IMR-90 (cell line): Measurements from ENCODE around the gene SCFD2. TPM values are rescaled to one million over a fixed set of nuclear protein-coding genes. Genes with fewer than 3 reads are reported as not detected.

ENCODE experiments used
- ATAC-seq: fragments of 200-7000 bp; cut with Tn5 transposase; 2 replicates; pipeline ENCODE4 v1.9.1; 2020; ENCODE audit warnings: low read depth, mild to moderate bottlenecking, moderate library complexity
- BruUV-seq: library from RNA; stranded (reverse); fragments of 400-500 nt; replicated peaks from 2 replicates; lab custom pipeline; 2021; lab: Mats Ljungman, UMichigan
- CTCF ChIA-PET: fragments of 300-600 bp; formaldehyde crosslinking; extraction: SDS; loops from one replicate; lab custom pipeline; 2021; ENCODE audit warnings: antibody characterized with exemption; lab: Yijun Ruan, JAX
- POLR2A ChIA-PET: fragments of 300-600 bp; sonication (Branson Sonifier 250); formaldehyde crosslinking; loops from one replicate; lab custom pipeline; 2022; ENCODE audit warnings: antibody characterized with exemption; ENCODE audit not compliant: unreplicated experiment; lab: Charles Lee
- DNase-seq: peaks from one replicate; pipeline ENCODE4 v3.0.0; 2013
- H2AFZ ChIP-seq: replicated peaks from 2 replicates; pipeline ENCODE3; 2013; ENCODE audit warnings: low read length, mild to moderate bottlenecking; ENCODE audit not compliant: poor library complexity
- H2AK5ac ChIP-seq: 2 replicates; pipeline ENCODE4 v1.6.1; 2013; ENCODE audit warnings: low read depth, low read length, inconsistent platforms
- H2AK9ac ChIP-seq: replicated peaks from 2 replicates; pipeline ENCODE3; 2013; ENCODE audit warnings: mild to moderate bottlenecking, low read depth, low read length, moderate library complexity; ENCODE audit not compliant: poor library complexity
- H2BK120ac ChIP-seq: 2 replicates; pipeline ENCODE4 v1.6.1; 2013; ENCODE audit warnings: low read depth, low read length, inconsistent platforms
- H2BK15ac ChIP-seq: 3 replicates; pipeline ENCODE4 v1.6.1; 2013; ENCODE audit warnings: low read depth, low read length, inconsistent platforms
- H2BK20ac ChIP-seq: 2 replicates; pipeline ENCODE4 v1.6.1; 2013; ENCODE audit warnings: low read depth, mild to moderate bottlenecking, inconsistent platforms, low read length, moderate library complexity
- H2BK5ac ChIP-seq: 2 replicates; pipeline ENCODE4 v1.6.1; 2013; ENCODE audit warnings: mild to moderate bottlenecking, low read depth, low read length, inconsistent platforms; ENCODE audit not compliant: poor library complexity, severe bottlenecking
- H3K14ac ChIP-seq: replicated peaks from 2 replicates; pipeline ENCODE4 v1.6.1; 2013; ENCODE audit warnings: low read depth, low read length, inconsistent platforms
- H3K18ac ChIP-seq: 2 replicates; pipeline ENCODE4 v1.6.1; 2013; ENCODE audit warnings: low read depth, low read length, control low read depth
- H3K23ac ChIP-seq: 2 replicates; pipeline ENCODE4 v1.6.1; 2013; ENCODE audit warnings: low read depth, low read length, inconsistent platforms
- H3K27ac ChIP-seq: 2 replicates; pipeline ENCODE4 v1.5.1; 2013; ENCODE audit warnings: mild to moderate bottlenecking, control low read depth, low read length; ENCODE audit not compliant: insufficient read depth
- H3K27me3 ChIP-seq: 2 replicates; pipeline ENCODE4 v1.6.1; 2013; ENCODE audit warnings: low read length; ENCODE audit not compliant: control insufficient read depth, insufficient read depth
- H3K36me3 ChIP-seq: 2 replicates; pipeline ENCODE4 v1.6.1; 2013; ENCODE audit warnings: low read length, mixed read lengths; ENCODE audit not compliant: control insufficient read depth, insufficient read depth
- H3K4ac ChIP-seq: 2 replicates; pipeline ENCODE4 v1.6.1; 2013; ENCODE audit warnings: low read depth, low read length, inconsistent platforms
- H3K4me1 ChIP-seq: 2 replicates; pipeline ENCODE4 v1.6.1; 2013; ENCODE audit warnings: low read length, mixed read lengths; ENCODE audit not compliant: control insufficient read depth, insufficient read depth
- H3K4me2 ChIP-seq: 2 replicates; pipeline ENCODE4 v1.6.1; 2013; ENCODE audit warnings: low read depth, mild to moderate bottlenecking, control low read depth, low read length, moderate library complexity
- H3K4me3 ChIP-seq: 2 replicates; pipeline ENCODE4 v1.5.1; 2013; ENCODE audit warnings: low read depth, mild to moderate bottlenecking, control low read depth, low read length, moderate library complexity; ENCODE audit not compliant: insufficient read depth
- H3K56ac ChIP-seq: 2 replicates; pipeline ENCODE4 v1.6.1; 2013; ENCODE audit warnings: low read length, inconsistent platforms; ENCODE audit not compliant: insufficient read depth; ENCODE audit errors: extremely low read depth
- H3K79me1 ChIP-seq, 2 experiments: 2 replicates each; pipeline ENCODE4 v1.6.1; 2013; ENCODE audit warnings: low read length in 2 of 2, inconsistent platforms in 1 of 2, low read depth in 1 of 2
- H3K9ac ChIP-seq: 2 replicates; pipeline ENCODE4 v1.6.1; 2013; ENCODE audit warnings: low read depth, low read length, control low read depth
- H3K9me1 ChIP-seq: 2 replicates; pipeline ENCODE4 v1.6.1; 2013; ENCODE audit warnings: low read length, inconsistent platforms; ENCODE audit not compliant: insufficient read depth
- H3K9me3 ChIP-seq: 2 replicates; pipeline ENCODE4 v1.6.1; 2013; ENCODE audit warnings: low read length; ENCODE audit not compliant: control insufficient read depth, insufficient read depth
- H4K20me1 ChIP-seq: 2 replicates; pipeline ENCODE4 v1.6.1; 2013; ENCODE audit warnings: low read length, inconsistent platforms; ENCODE audit not compliant: insufficient read depth
- H4K5ac ChIP-seq: 2 replicates; pipeline ENCODE4 v1.6.1; 2013; ENCODE audit warnings: mild to moderate bottlenecking, low read depth, low read length, control low read depth
- H4K8ac ChIP-seq, 2 experiments: 2 replicates each; pipeline ENCODE4 v1.6.1; 2013; ENCODE audit warnings: low read depth in 2 of 2, low read length in 2 of 2, control low read depth in 1 of 2, inconsistent platforms in 1 of 2
- H4K91ac ChIP-seq: 2 replicates; pipeline ENCODE4 v1.6.1; 2013; ENCODE audit warnings: low read depth, low read length, inconsistent platforms; ENCODE audit not compliant: insufficient read depth
- CHD1 ChIP-seq: IDR thresholded peaks from 2 replicates; pipeline ENCODE4 v1.6.1; 2012; ENCODE audit warnings: low read depth, low read length, improper control_type of control experiment
- CTCF ChIP-seq: conservative IDR thresholded peaks from 2 replicates; pipeline ENCODE4 v1.5.1; 2012; ENCODE audit warnings: mild to moderate bottlenecking, low read depth, low read length, improper control_type of control experiment
- FOS ChIP-seq: fragments of 150-350 bp; IDR thresholded peaks from 2 replicates; pipeline ENCODE4 v1.6.1; 2016; ENCODE audit warnings: low read depth, low read length
- MAZ ChIP-seq: IDR thresholded peaks from 2 replicates; pipeline ENCODE4 v1.6.1; 2012; ENCODE audit warnings: low read depth, mild to moderate bottlenecking, low read length, improper control_type of control experiment, moderate library complexity, borderline replicate concordance
- NFE2L2 ChIP-seq: fragments of 150-350 bp; IDR thresholded peaks from 2 replicates; pipeline ENCODE4 v1.6.1; 2016; ENCODE audit warnings: low read depth, mild to moderate bottlenecking, low read length
- POLR2A ChIP-seq: IDR thresholded peaks from 2 replicates; pipeline ENCODE4 v1.6.1; 2012; ENCODE audit warnings: mild to moderate bottlenecking, low read depth, low read length
- RAD21 ChIP-seq: IDR thresholded peaks from 2 replicates; pipeline ENCODE4 v1.6.1; 2012; ENCODE audit warnings: low read length, improper control_type of control experiment
- USF2 ChIP-seq: fragments of 150-350 bp; IDR thresholded peaks from 2 replicates; pipeline ENCODE4 v1.6.1; 2017; ENCODE audit warnings: mild to moderate bottlenecking, antibody characterized with exemption, low read length, low read depth
- WGBS, 2 experiments: methylation state at CpG; one replicate each; pipeline versions ENCODE4 v1.1.5 to v1.1.7; 2013; ENCODE audit warnings: missing lambda C conversion rate in 2 of 2; ENCODE audit not compliant: insufficient read length in 1 of 2; ENCODE audit errors: extremely low coverage in 2 of 2; 5-methylcytosine and 5-hydroxymethylcytosine counted together
- dilution Hi-C: fragments of 300-500 bp; cut with HindIII; formaldehyde crosslinking; loops from one replicate; pipeline ENCODE4 v1.14.3; 2018; ENCODE audit warnings: low sequenced_read_pairs; ENCODE audit not compliant: unreplicated experiment
- in situ Hi-C: fragments of 300-500 bp; cut with MboI; formaldehyde crosslinking; loops from 3 replicates; pipeline ENCODE4 v1.14.3; 2019; ENCODE audit warnings: low sequenced_read_pairs, inconsistent platforms, mixed read lengths
- intact Hi-C: fragments of 100-400 bp; cut with micrococcal nuclease; formaldehyde crosslinking; loops from 2 replicates; pipeline ENCODE4 v1.10.0; 2022
- polyA plus RNA-seq, 3 experiments: library from polyadenylated mRNA; depleted of rRNA; stranded (reverse); fragments of >200 nt; gene quantifications; 2 replicates each; pipeline ENCODE4 v1.2.3, GENCODE V29; 2012; ENCODE audit warnings: low replicate concordance in 1 of 3
- total RNA-seq: library from RNA; depleted of rRNA; stranded (reverse); fragments of >200 nt; gene quantifications from 2 replicates; pipeline ENCODE4 v1.2.3, GENCODE V29; 2012

The SCFD2 gene
- total and polyA plus RNA-seq, 2 of the 4 experiments (the other 2 are of a cell fraction): 18.9 to 62.4 TPM

GRCh38 chr4:52877694-52878093, 488.2 kb downstream of the SCFD2 start:
- POLR2A ChIA-PET: no interaction called here
- no peaks in the 10 kb centered on the region for H3K4me1 ChIP-seq
- no peak overlapping the region for H2AK9ac ChIP-seq
- in situ Hi-C loops (no loop called here), dilution Hi-C loops (no loop called here), intact Hi-C loops (no loop called here)
- no peak overlapping the region for H3K23ac ChIP-seq
- H2AK5ac ChIP-seq: no peak overlapping the region
- peak; percentile 16 for DNase-seq
- no peak overlapping the region for H2BK5ac ChIP-seq
- H2BK20ac ChIP-seq: no peak overlapping the region
- H3K4me3 ChIP-seq: no peak overlapping the region
- no peak overlapping the region for H2BK15ac ChIP-seq
- H4K91ac ChIP-seq: no peak overlapping the region
- 0 out of 2 replicates have a peak, but pooled peaks have one; percentile 35 for ATAC-seq
- H3K36me3 ChIP-seq: no peaks in the 10 kb centered on the region
- WGBS, 2 experiments: 83% methylated on average over 2 of the region's 6 CpGs; no CpG with 5 or more reads in 1 of the 2 experiments
- no peak overlapping the region for H3K9ac ChIP-seq
- no peaks in the 10 kb centered on the region for H3K79me1 ChIP-seq
- no peak for TF ChIP-seq FOS
- TF ChIP-seq POLR2A: no peak
- no peak for TF ChIP-seq CTCF
- TF ChIP-seq CHD1: no peak
- no peak for TF ChIP-seq NFE2L2
- TF ChIP-seq MAZ: no peak
- TF ChIP-seq RAD21: no peak
- TF ChIP-seq USF2: no peak
- no peak overlapping the region for H4K8ac ChIP-seq
- H3K18ac ChIP-seq: no peak overlapping the region
- no peak overlapping the region for H2AFZ ChIP-seq
- no peak overlapping the region for H3K14ac ChIP-seq
- CTCF ChIA-PET: no interaction called here
- no peaks in the 10 kb centered on the region for H3K27me3 ChIP-seq
- BruUV-seq: no TSS peak
- H3K9me1 ChIP-seq: no peaks in the 10 kb centered on the region; the same call in 1 of the 2 replicates
- H3K27ac ChIP-seq: no peak overlapping the region
- H3K4me2 ChIP-seq: no peak overlapping the region
- H2BK120ac ChIP-seq: no peak overlapping the region
- H3K4ac ChIP-seq: no peak overlapping the region
- H4K5ac ChIP-seq: no peak overlapping the region
- H3K56ac ChIP-seq: no peak overlapping the region
- H4K20me1 ChIP-seq: no peaks in the 10 kb centered on the region
- H3K9me3 ChIP-seq: no peaks in the 10 kb centered on the region
